Osteoblast (primary cell): Measurements from ENCODE around the gene CPTP. TPM values are rescaled to one million over a fixed set of nuclear protein-coding genes. Genes with fewer than 3 reads are reported as not detected.
A peak's percentile ranks its signal among the peaks of the same experiment; 100 is the strongest.

Experiments used
- DNase-seq: peaks from one replicate; pipeline ENCODE4 v3.0.0; 2011; ENCODE audit warnings: low spot score, mixed read lengths; ENCODE audit not compliant: insufficient read length; ENCODE audit errors: missing footprints
- H2AFZ ChIP-seq: 2 replicates; pipeline ENCODE4 v1.6.0; 2011; ENCODE audit warnings: mild to moderate bottlenecking, low read length
- H3K27ac ChIP-seq: 2 replicates; pipeline ENCODE4 v1.5.1; 2011; ENCODE audit warnings: mild to moderate bottlenecking, low read depth, low read length, moderate library complexity
- H3K27me3 ChIP-seq: 2 replicates; pipeline ENCODE4 v1.6.0; 2012; ENCODE audit warnings: mild to moderate bottlenecking, control low read depth, inconsistent platforms, low read length, moderate library complexity; ENCODE audit not compliant: insufficient read depth
- H3K36me3 ChIP-seq: 2 replicates; pipeline ENCODE4 v1.5.1; 2011; ENCODE audit warnings: mild to moderate bottlenecking, low read length, control low read depth, moderate library complexity; ENCODE audit not compliant: insufficient read depth
- H3K4me1 ChIP-seq: 2 replicates; pipeline ENCODE4 v1.5.1; 2011; ENCODE audit warnings: mild to moderate bottlenecking, low read length, control low read depth, moderate library complexity; ENCODE audit not compliant: insufficient read depth
- H3K4me2 ChIP-seq: 2 replicates; pipeline ENCODE4 v1.6.0; 2011; ENCODE audit warnings: mild to moderate bottlenecking, low read length; ENCODE audit not compliant: insufficient read depth
- H3K4me3 ChIP-seq: fragments of 200-600 bp; sonication (generic); 3 replicates; pipeline ENCODE4 v1.5.1; 2012; ENCODE audit warnings: mild to moderate bottlenecking, low read length, inconsistent platforms; ENCODE audit not compliant: insufficient read depth
- H3K79me2 ChIP-seq: 2 replicates; pipeline ENCODE4 v1.6.0; 2012; ENCODE audit warnings: mild to moderate bottlenecking, low read length, control low read depth, inconsistent platforms; ENCODE audit not compliant: insufficient read depth
- H3K9me3 ChIP-seq: 2 replicates; pipeline ENCODE4 v1.5.1; 2011; ENCODE audit warnings: low read depth, low read length, control low read depth
- H4K20me1 ChIP-seq: 2 replicates; pipeline ENCODE4 v1.6.0; 2012; ENCODE audit warnings: mild to moderate bottlenecking, low read length, control low read depth; ENCODE audit not compliant: insufficient read depth
- CTCF ChIP-seq: IDR thresholded peaks from 2 replicates; pipeline ENCODE4 v1.5.1; 2011; ENCODE audit warnings: mild to moderate bottlenecking, low read depth, low read length, moderate library complexity; ENCODE audit errors: extremely low read depth
- total RNA-seq: library from RNA; depleted of rRNA; stranded (reverse); fragments of >200 nt; gene quantifications from 2 replicates; pipeline ENCODE4 v1.2.3, GENCODE V29; 2012

CPTP gene
- total RNA-seq, 1 donor: 13.8 TPM

GRCh38 chr1:1351511-1352427, 27.2 kb downstream of the CPTP start:
- DNase-seq: peak; percentile 97
- Histone ChIP-seq H3K27ac (no peak overlapping the region), H3K9me3 (no peaks in the 10 kb centered on the region), H3K4me3 (peak overlapping the region; percentile 28), H3K79me2 (peaks cover 59% of the 10 kb centered on the region), H3K4me2 (peak overlapping the region; percentile 23), H2AFZ (no peak overlapping the region), H3K36me3 (peaks cover 29% of the 10 kb centered on the region), H3K4me1 (peaks cover 18% of the 10 kb centered on the region), H4K20me1 (peaks cover 41% of the 10 kb centered on the region), H3K27me3 (no peaks in the 10 kb centered on the region)
- TF ChIP-seq CTCF: no peak

GRCh38 chr1:1352786-1353388, 28.3 kb downstream of the CPTP start:
- H2AFZ ChIP-seq: no peak overlapping the region
- H3K79me2 ChIP-seq: peaks cover 59% of the 10 kb centered on the region
- no peak overlapping the region for H3K4me3 ChIP-seq
- H4K20me1 ChIP-seq: peaks cover 37% of the 10 kb centered on the region
- TF ChIP-seq CTCF: no peak
- no peaks in the 10 kb centered on the region for H3K9me3 ChIP-seq
- H3K27ac ChIP-seq: peak overlapping the region; percentile 6
- peaks cover 6% of the 10 kb centered on the region for H3K4me1 ChIP-seq
- H3K27me3 ChIP-seq: no peaks in the 10 kb centered on the region
- DNase-seq: peak; percentile 87
- no peak overlapping the region for H3K4me2 ChIP-seq
- peaks cover 29% of the 10 kb centered on the region for H3K36me3 ChIP-seq

GRCh38 chr1:1353389-1354151, 29.0 kb downstream of the CPTP start:
- peaks cover 7% of the 10 kb centered on the region for H3K4me1 ChIP-seq
- no peaks in the 10 kb centered on the region for H3K9me3 ChIP-seq
- H3K4me2 ChIP-seq: no peak overlapping the region
- H4K20me1 ChIP-seq: peaks cover 32% of the 10 kb centered on the region
- H3K79me2 ChIP-seq: peaks cover 57% of the 10 kb centered on the region
- H3K27me3 ChIP-seq: no peaks in the 10 kb centered on the region
- H3K36me3 ChIP-seq: peaks cover 29% of the 10 kb centered on the region
- H3K4me3 ChIP-seq: no peak overlapping the region
- no peak overlapping the region for H3K27ac ChIP-seq
- DNase-seq: peak; percentile 88
- TF ChIP-seq CTCF: no peak
- no peak overlapping the region for H2AFZ ChIP-seq
